GM21381 (cell line): ENCODE measurements around the gene CAMK1D.

Experiments used
- ATAC-seq: cut with Tn5 transposase; IDR thresholded peaks from one replicate; pipeline ENCODE4 v1.9.1; 2021; ENCODE audit warnings: mild to moderate bottlenecking, moderate library complexity; ENCODE audit not compliant: unreplicated experiment

Gene CAMK1D

GRCh38 chr10:12397941-12398340 is 48.6 kb downstream of the CAMK1D start:
- no peak for ATAC-seq

DNA sequence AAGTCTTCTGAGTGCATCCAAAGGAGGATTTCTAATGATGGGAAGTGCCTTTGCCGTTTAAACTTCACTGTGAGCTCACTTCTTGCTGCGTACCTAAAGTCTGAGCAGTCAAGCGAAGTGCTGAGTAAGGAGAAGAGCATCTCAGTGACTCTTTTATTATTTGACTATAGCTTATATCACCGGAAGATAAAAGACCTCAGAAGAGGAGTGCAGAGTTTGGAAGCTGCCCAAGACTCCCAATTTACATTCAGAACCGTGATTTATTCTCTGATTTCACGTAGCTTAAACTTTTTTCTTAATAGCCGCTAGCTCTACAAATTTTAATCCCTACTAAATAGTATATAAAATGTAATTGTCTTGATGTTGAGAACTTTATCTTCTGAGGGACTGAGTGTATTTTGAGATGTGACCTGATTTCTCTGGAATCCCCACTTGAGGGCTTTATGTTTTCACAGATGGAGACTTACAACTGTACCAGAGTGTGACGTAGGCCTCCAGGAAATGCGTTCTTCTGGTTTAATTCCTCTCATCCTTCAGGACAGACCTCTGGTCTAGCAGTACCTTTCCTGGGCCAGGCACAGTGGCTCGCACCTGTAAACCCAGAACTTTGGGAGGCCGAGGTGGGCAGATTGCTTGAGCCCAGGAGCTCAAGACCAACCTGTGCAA is 51.1 kb downstream of the CAMK1D start:
- no peak for ATAC-seq

DNA sequence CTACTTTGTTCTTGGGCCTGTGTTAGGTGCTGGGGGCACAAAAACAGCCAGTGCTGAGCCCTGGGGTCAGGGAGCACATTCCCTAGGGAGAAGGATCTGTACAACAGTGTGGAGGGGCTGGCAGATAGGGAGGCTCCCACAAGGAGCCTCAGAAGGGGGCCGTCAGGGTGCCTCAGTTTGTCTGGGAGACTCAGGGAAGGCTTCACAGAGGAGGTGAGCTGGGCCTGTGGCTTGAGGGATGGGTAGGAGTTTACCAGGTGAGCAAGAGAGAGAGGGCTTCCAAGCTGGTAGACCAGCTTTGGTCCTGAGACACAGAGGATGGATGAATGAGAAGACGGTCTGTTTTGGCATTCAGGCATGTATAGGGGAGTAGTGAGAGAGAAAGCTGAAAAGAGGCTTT is 52.1 kb downstream of the CAMK1D start:
- no peak for ATAC-seq

- ATAC-seq, result no peak
Observed at GRCh38 chr10:12403119-12403518, 53.8 kb downstream of the CAMK1D start.

GRCh38 chr10:12405342-12406320 is 56.3 kb downstream of the CAMK1D start:
- no peak for ATAC-seq

GRCh38 chr10:12406764-12407400 is 57.5 kb downstream of the CAMK1D start:
- ATAC-seq, result no peak

DNA sequence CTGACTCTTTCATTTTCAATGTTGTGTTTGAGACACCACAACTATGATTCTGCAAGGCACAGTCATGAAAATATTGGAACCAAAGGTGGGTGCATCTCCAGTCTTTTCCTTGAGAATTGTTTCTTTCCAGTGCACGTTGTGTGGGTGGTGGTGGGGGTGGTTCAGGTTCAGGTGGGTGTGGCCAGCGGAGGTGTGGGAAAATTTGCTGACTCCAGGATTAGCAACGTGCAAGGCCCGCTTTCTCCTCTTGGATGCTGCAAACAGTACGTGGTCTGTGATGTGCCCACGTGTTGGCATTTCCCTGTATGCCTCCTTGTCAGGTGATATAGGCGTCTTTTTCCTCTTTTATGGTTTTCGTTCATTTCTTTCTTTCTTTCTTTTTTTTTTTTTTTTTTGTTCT is 59.1 kb downstream of the CAMK1D start:
- ATAC-seq, result no peak

GRCh38 chr10:12409161-12409560 is 59.8 kb downstream of the CAMK1D start:
- no peak for ATAC-seq

DNA sequence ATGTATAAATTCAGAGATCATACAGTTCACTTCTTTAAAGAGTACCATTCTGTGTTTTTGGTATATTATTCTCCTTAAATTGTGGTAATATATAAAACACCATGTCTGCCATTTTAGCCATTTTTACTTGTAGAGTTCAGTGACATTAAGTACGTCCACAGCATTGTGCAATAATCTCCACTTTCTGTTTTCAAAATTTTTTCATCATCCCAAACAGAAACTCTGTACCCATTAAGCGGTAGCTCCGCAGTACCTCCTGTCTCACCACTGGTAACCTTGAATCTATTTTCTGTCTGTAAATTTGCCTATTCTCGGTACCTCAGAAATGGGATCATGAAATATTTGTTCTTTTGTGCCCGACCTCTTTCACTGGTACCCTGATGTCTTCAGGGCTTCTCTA is 60.3 kb downstream of the CAMK1D start:
- ATAC-seq, result no peak

DNA sequence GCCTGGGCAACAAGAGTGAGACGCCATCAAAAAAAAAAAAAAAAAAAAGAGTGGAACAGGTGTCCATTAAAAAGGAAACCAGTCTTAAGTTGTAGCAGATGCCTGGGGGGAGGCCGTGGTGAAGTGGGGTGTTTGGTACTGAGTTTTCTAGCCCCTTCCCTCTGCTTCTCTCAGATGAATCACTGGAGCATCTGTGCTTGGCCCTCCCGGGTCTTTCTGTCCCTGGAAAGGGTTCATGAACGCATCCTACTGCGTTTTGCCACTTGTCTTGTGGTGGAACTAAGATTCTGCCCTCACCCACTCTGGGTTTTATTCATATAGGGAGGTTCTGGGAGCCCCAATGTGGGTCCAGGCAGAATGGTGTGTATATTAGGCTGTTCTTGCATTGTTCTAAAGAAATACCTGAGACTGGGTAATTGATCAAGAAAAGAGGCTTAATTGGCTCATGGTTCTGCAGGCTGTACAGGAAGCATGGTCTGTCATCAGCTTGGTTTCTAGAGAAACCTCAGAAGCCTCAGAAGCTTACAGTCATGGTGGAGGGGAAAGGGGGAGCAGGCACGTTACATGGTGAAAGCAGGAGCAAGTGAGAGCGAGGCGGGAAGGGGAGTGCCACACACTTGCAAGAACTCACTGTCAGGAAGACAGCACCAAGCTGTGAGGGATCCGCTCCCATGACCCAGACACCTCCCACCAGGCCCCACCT is 63.5 kb downstream of the CAMK1D start:
- ATAC-seq, result no peak

DNA sequence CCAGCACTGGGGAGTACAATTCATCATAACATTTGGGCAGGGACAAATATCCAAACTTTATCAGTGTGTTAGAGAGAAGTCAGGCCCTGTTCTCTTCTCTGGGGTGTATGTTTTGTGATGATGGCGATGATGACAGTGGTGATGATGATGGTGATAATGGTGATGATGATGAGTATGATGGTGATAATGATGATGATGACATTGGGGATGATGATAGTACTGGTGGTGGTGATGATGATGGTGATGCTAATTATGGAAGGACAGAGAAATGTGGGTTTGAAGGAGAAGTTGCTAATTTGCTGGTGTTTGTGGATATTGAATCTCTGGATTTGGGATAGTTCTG is 64.0 kb downstream of the CAMK1D start:
- ATAC-seq, result no peak

DNA sequence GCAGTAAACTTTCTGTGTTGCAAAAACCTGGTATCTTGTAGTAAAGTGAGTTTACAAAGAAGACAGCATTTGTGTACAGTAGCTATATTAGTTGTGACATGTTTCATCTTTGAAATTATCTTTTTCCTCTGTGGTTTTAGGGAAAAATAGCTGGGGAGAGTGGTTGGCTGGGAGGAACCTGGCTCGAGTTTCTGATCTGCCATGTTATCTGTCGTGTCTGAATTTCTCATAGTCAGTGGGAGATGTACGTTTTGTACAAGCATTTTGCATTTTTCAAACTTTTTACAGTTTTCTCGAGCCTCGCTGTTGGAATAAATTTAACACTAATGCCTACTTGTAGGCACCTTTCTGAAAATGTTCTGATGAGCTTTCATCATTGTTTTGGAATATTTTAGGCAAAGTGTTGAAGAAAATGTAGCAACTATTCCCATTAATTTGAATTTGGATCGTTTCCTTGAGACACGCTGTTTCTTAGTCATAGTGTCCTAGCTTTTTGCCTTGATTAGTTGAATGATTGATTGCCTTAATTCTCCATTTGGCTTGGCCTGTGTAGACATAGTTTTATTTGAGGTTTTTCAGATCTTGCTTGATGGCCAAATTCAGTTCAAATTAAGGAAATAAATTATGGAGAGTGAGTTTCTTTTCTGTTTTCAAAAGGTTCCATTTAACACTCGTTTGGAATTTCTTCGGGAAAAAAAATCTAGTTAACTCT is 65.1 kb downstream of the CAMK1D start:
- no peak for ATAC-seq

- ATAC-seq, result no peak
Observed at GRCh38 chr10:12416344-12417050, 67.2 kb downstream of the CAMK1D start.

- ATAC-seq, result no peak
Observed at GRCh38 chr10:12417331-12417730, 68.0 kb downstream of the CAMK1D start.

DNA sequence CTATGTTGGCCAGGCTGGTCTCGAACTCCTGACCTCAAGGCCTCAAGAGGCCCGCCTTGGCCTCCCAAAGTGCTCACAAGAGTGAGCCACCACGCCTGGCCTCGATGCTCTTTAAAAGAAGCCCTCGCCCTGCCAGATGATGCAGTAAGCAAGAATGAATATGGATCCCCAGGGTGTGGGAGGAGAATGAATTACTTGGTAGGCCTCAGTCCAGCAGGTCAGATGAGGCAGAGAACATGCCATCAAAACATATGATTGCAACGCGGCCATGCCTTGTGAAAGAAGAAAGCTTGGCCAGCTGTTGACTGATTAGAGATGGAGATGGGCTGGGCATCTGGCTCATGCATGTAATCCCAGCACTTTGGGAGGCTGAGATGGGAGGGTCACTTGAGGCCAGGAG is 68.7 kb downstream of the CAMK1D start:
- no peak for ATAC-seq

DNA sequence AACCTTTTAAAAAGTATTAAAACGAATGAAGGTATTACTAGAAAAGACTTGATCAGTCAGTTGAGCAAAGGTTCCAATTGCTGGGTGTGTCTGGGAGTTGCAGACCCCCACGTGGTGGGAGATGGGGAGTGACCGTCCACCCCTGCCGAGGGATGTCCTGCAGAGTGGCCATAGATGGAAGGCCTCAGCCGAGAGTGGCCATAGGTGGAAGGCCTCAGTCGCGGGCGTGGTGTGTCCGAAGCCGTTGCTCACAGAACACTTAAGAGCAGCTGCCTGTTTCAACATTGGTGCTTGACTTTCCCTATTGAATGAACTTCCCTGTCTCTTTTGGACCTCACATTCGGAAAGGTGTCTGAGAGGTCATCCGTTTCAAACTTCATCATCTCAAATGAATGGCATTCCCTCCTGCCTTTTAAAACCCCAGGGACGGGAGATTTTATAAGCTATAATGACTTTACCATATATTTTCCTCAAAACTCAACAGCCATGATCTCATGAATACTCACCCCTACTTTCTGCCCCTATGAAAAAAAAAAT is 69.4 kb downstream of the CAMK1D start:
- ATAC-seq, result no peak

DNA sequence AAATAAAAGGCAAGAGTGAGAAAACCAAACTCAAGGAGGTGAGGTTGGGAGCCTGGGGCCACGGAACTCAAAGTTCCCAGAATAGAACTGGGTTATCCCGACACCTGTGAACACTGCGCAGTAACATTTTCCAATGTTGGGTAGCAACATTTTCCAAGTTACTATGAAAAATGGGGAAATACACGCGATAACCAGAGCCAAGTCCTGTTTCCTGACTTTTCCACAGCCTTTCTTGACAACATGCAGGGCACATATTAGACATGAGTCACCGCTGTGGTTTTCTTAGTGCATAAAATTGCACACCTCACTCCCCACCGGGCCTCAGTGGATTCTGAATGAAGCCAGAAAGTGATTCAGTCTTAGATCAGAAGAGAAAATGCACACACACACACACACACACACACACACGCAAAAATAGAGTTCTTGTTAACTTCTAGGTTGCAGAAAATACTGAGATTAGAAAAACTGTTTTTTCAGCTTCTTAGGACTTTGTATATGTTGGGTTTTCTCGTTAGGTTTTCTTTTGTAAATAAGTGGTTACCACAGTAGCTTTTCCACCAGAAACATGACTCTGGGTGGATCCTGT is 70.0 kb downstream of the CAMK1D start:
- ATAC-seq, result no peak

GRCh38 chr10:12420530-12421120 is 71.3 kb downstream of the CAMK1D start:
- no peak for ATAC-seq

DNA sequence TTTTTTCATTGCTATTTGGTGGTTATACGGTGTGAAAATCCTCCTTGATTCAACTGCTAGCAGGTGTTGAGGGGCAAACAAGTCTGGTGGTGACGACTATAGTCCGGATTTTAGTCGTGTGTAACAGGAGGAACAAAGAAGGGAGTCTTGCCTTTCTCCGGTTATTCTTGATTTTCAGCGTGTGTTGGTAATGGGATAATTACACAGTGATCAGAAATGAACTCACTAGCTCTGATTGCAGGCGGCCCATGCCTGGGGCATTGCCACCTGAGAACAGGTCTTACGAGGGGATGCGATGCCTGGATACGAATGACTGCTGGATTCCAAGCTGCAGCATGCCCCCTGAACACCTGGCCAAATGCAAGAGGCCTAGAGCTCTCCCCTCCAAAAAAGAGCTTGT is 72.8 kb downstream of the CAMK1D start:
- ATAC-seq, result no peak
